HepG2 (cell line): ENCODE data around the gene CLPTM1. TPM values are rescaled to one million over a fixed set of nuclear protein-coding genes. Genes with fewer than 3 reads are reported as not detected.

Experiments
- CEBPG ChIP-seq: IDR thresholded peaks from 2 replicates; pipeline ENCODE4 v1.6.1; 2016
- CHCHD3 ChIP-seq: sonication (generic); formaldehyde crosslinking; IDR thresholded peaks from 2 replicates; pipeline ENCODE4 v1.8.0; 2022; ENCODE audit warnings: mild to moderate bottlenecking, missing genetic modification reagents, moderate library complexity
- FOSL1 ChIP-seq: sonication (generic); formaldehyde crosslinking; IDR thresholded peaks from 2 replicates; pipeline ENCODE4 v1.9.0; 2021; ENCODE audit warnings: missing genetic modification reagents, borderline replicate concordance
- FOXP1 ChIP-seq, 2 experiments: fragments of 450-650 bp in 1 of 2; IDR thresholded peaks; 2 replicates each; pipeline ENCODE4 v1.6.1; 2017 to 2018; ENCODE audit warnings: antibody characterized with exemption in 1 of 2
- MZF1 ChIP-seq: sonication (generic); formaldehyde crosslinking; IDR thresholded peaks from 2 replicates; pipeline ENCODE4 v1.8.1; 2023; ENCODE audit warnings: mild to moderate bottlenecking, missing genetic modification reagents, borderline replicate concordance
- RARA ChIP-seq: IDR thresholded peaks from 2 replicates; pipeline ENCODE4 v1.6.1; 2016; ENCODE audit warnings: missing genetic modification reagents, missing compliant biosample characterization
- RELA ChIP-seq: sonication (generic); formaldehyde crosslinking; IDR thresholded peaks from 2 replicates; pipeline ENCODE4 v1.4.0; 2020; ENCODE audit warnings: missing genetic modification reagents
- TFDP2 ChIP-seq: sonication (generic); formaldehyde crosslinking; IDR thresholded peaks from 2 replicates; pipeline ENCODE4 v1.4.0; 2020; ENCODE audit warnings: missing genetic modification reagents
- ZBTB21 ChIP-seq: sonication (generic); formaldehyde crosslinking; IDR thresholded peaks from 2 replicates; pipeline ENCODE4 v1.4.0; 2020; ENCODE audit warnings: missing genetic modification reagents
- ZBTB33 ChIP-seq: sonication (generic); formaldehyde crosslinking; IDR thresholded peaks from 2 replicates; pipeline ENCODE4 v1.4.0; 2020; ENCODE audit warnings: missing genetic modification reagents
- ZC3H4 ChIP-seq: sonication (generic); formaldehyde crosslinking; IDR thresholded peaks from 2 replicates; pipeline ENCODE4 v1.4.0; 2020; ENCODE audit warnings: missing genetic modification reagents, borderline replicate concordance
- ZNF235 ChIP-seq: sonication (generic); formaldehyde crosslinking; IDR thresholded peaks from 2 replicates; pipeline ENCODE4 v1.8.1; 2023; ENCODE audit warnings: mild to moderate bottlenecking, missing genetic modification reagents, borderline replicate concordance
- ZNF326 ChIP-seq: sonication (generic); formaldehyde crosslinking; IDR thresholded peaks from 2 replicates; pipeline ENCODE4 v1.4.0; 2020; ENCODE audit warnings: missing genetic modification reagents, borderline replicate concordance
- ZNF780A ChIP-seq: sonication (generic); formaldehyde crosslinking; IDR thresholded peaks from 2 replicates; pipeline ENCODE4 v1.8.0; 2022; ENCODE audit warnings: mild to moderate bottlenecking, missing genetic modification reagents, moderate library complexity
- polyA plus RNA-seq, 8 experiments: library from polyadenylated mRNA; depleted of rRNA in 3 of 8; stranded (reverse) in 7 of 8; unstranded in 1 of 8; fragments of >200 nt; fragmentation: Illumina TruSeq in 4 of 8; extraction: Trizol in 4 of 8; gene quantifications; 2 replicates each; pipeline versions ENCODE4 v1.2.1 to v1.2.3, GENCODE V29; 2011 to 2016; ENCODE audit warnings: low read depth in 4 of 8, missing spikeins in 1 of 8, mixed read lengths in 1 of 8; ENCODE audit not compliant: insufficient read depth in 1 of 8
- total RNA-seq, 5 experiments: library from RNA; depleted of rRNA; stranded (reverse); fragments of >200 nt; fragmentation: Illumina TruSeq; extraction: Trizol; gene quantifications; 2 replicates each; pipeline ENCODE4 v1.2.3, GENCODE V29; 2016; ENCODE audit warnings: low read depth in 1 of 5
- TF ChIP-seq, protein P1 (sequence below): sonication (generic); formaldehyde crosslinking; IDR thresholded peaks from 2 replicates; pipeline ENCODE4 v1.4.0; 2020; ENCODE audit warnings: missing genetic modification reagents
- TF ChIP-seq, protein P2 (sequence below): IDR thresholded peaks from 2 replicates; pipeline ENCODE4 v1.6.1; 2016; ENCODE audit warnings: missing genetic modification reagents, missing compliant biosample characterization

CLPTM1 gene
- total and polyA plus RNA-seq, 2 of the 13 experiments (the other 11 are each of a cell fraction or from before 2014, with no cell fraction given), result 34.9 to 42.8 TPM

- TF ChIP-seq, protein P1, sequence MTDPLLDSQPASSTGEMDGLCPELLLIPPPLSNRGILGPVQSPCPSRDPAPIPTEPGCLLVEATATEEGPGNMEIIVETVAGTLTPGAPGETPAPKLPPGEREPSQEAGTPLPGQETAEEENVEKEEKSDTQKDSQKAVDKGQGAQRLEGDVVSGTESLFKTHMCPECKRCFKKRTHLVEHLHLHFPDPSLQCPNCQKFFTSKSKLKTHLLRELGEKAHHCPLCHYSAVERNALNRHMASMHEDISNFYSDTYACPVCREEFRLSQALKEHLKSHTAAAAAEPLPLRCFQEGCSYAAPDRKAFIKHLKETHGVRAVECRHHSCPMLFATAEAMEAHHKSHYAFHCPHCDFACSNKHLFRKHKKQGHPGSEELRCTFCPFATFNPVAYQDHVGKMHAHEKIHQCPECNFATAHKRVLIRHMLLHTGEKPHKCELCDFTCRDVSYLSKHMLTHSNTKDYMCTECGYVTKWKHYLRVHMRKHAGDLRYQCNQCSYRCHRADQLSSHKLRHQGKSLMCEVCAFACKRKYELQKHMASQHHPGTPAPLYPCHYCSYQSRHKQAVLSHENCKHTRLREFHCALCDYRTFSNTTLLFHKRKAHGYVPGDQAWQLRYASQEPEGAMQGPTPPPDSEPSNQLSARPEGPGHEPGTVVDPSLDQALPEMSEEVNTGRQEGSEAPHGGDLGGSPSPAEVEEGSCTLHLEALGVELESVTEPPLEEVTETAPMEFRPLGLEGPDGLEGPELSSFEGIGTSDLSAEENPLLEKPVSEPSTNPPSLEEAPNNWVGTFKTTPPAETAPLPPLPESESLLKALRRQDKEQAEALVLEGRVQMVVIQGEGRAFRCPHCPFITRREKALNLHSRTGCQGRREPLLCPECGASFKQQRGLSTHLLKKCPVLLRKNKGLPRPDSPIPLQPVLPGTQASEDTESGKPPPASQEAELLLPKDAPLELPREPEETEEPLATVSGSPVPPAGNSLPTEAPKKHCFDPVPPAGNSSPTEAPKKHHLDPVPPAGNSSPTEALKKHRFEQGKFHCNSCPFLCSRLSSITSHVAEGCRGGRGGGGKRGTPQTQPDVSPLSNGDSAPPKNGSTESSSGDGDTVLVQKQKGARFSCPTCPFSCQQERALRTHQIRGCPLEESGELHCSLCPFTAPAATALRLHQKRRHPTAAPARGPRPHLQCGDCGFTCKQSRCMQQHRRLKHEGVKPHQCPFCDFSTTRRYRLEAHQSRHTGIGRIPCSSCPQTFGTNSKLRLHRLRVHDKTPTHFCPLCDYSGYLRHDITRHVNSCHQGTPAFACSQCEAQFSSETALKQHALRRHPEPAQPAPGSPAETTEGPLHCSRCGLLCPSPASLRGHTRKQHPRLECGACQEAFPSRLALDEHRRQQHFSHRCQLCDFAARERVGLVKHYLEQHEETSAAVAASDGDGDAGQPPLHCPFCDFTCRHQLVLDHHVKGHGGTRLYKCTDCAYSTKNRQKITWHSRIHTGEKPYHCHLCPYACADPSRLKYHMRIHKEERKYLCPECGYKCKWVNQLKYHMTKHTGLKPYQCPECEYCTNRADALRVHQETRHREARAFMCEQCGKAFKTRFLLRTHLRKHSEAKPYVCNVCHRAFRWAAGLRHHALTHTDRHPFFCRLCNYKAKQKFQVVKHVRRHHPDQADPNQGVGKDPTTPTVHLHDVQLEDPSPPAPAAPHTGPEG (CRISPR knock-in tag), result no peak
- no peak for TF ChIP-seq FOXP1 (IDR thresholded peaks at IDR 0.05)
- TF ChIP-seq FOXP1 (CRISPR knock-in tag; IDR thresholded peaks at IDR 0.05), result peak; percentile 46; the same call in 1 of the 2 replicates
- TF ChIP-seq FOSL1 (CRISPR knock-in tag), result no peak
- TF ChIP-seq ZNF780A (CRISPR knock-in tag), result no peak
- TF ChIP-seq, protein P2, sequence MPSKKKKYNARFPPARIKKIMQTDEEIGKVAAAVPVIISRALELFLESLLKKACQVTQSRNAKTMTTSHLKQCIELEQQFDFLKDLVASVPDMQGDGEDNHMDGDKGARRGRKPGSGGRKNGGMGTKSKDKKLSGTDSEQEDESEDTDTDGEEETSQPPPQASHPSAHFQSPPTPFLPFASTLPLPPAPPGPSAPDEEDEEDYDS (CRISPR knock-in tag), result no peak
- TF ChIP-seq ZNF326 (CRISPR knock-in tag), result no peak
- TF ChIP-seq RARA (CRISPR knock-in tag), result peak; percentile 42
- no peak for TF ChIP-seq ZNF235 (CRISPR knock-in tag)
- peak; percentile 95 for TF ChIP-seq CEBPG (CRISPR knock-in tag)
- peak; percentile 69 for TF ChIP-seq ZBTB33 (CRISPR knock-in tag)
- peak; percentile 49; the same call in 1 of the 2 replicates for TF ChIP-seq ZBTB21
- no peak for TF ChIP-seq TFDP2
- no peak for TF ChIP-seq MZF1 (CRISPR knock-in tag)
- TF ChIP-seq RELA (CRISPR knock-in tag), result no peak
- TF ChIP-seq CHCHD3 (CRISPR knock-in tag), result no peak
- TF ChIP-seq ZC3H4, result no peak
These were observed 15.5 kb upstream of the CLPTM1 start (continued) for GRCh38 chr19:44939668-44940067.
